Adrenal gland (tissue), 12 donors: ENCODE data around the gene CELF2. TPM values are rescaled to one million over a fixed set of nuclear protein-coding genes. Genes with fewer than 3 reads are reported as not detected.

Experiments used
- DNase-seq, 7 donors: peaks; one replicate each; pipeline ENCODE4 v3.0.0-alpha.2; 2019 to 2020
- H3K27ac ChIP-seq, 5 donors: fragments of 200-600 bp; sonication (generic) in 4 of 5; 1 replicate in 3 of 5; 2 replicates in 2 of 5; pipeline versions ENCODE4 v1.5.1 to v1.8.0; 2016 to 2020; ENCODE audit warnings: mild to moderate bottlenecking in 1 of 5
- H3K27me3 ChIP-seq: fragments of 200-600 bp; 2 replicates; pipeline ENCODE4 v1.8.0; 2021
- H3K36me3 ChIP-seq, 2 donors: fragments of 200-600 bp; replicated peaks in 1 of 2; 1 replicate in 1 of 2; 2 replicates in 1 of 2; pipeline versions ENCODE4 v1.5.1 to v1.8.0; 2018 to 2022
- H3K4me1 ChIP-seq, 2 donors: fragments of 200-600 bp; replicated peaks in 1 of 2; 1 replicate in 1 of 2; 2 replicates in 1 of 2; pipeline versions ENCODE4 v1.5.1 to v1.8.0; 2018 to 2021
- H3K4me3 ChIP-seq, 4 donors: fragments of 200-600 bp; sonication (generic) in 3 of 4; one replicate each; pipeline ENCODE4 v1.5.1; 2016 to 2018
- H3K9me3 ChIP-seq, 3 donors: fragments of 200-600 bp; sonication (generic) in 1 of 3; replicated peaks in 1 of 3; 1 replicate in 2 of 3; 2 replicates in 1 of 3; pipeline versions ENCODE4 v1.5.1 to v1.8.0; 2016 to 2021
- CTCF ChIP-seq, 6 experiments: fragments of 450-650 bp in 4 of 6; fragments of 200-600 bp in 2 of 6; sonication (generic) in 1 of 6; IDR thresholded peaks; 1 replicate in 5 of 6; 2 replicates in 1 of 6; pipeline versions ENCODE4 v1.5.1 to v1.8.0; 2016 to 2021; ENCODE audit warnings: antibody characterized with exemption in 6 of 6, mild to moderate bottlenecking in 2 of 6, moderate library complexity in 1 of 6
- POLR2A ChIP-seq, 2 donors: fragments of 450-650 bp; IDR thresholded peaks; one replicate each; pipeline ENCODE4 v1.6.1; 2017; ENCODE audit warnings: antibody characterized with exemption in 2 of 2, mild to moderate bottlenecking in 2 of 2, moderate library complexity in 1 of 2
- WGBS, 4 donors: extraction: QIAGEN DNeasy Blood & Tissue Kit in 2 of 4; methylation state at CpG; one replicate each; pipeline versions ENCODE4 v1.1.5 to v1.1.7; 2013 to 2017; 5-methylcytosine and 5-hydroxymethylcytosine counted together
- intact Hi-C, 2 donors: fragments of 100-400 bp; cut with DNase I; formaldehyde crosslinking; loops; one replicate each; pipeline versions ENCODE4 v1.14.1 to v1.15.0; 2022 to 2023
- polyA plus RNA-seq, 3 donors: library from polyadenylated mRNA; stranded (reverse); fragments of 200-250 nt in 2 of 3; fragments of 350-450 nt in 1 of 3; fragmentation: Illumina TruSeq in 1 of 3; extraction: RNeasy Lipid Tissue Mini Kit (QIAGEN cat#74804) in 1 of 3; gene quantifications; one replicate each; pipeline ENCODE4 v1.2.3, GENCODE V29; 2013 to 2014
- total RNA-seq, 9 donors: library from RNA; depleted of rRNA in 4 of 9; stranded (reverse); fragments of >200 nt in 4 of 9; fragments of 120-200 nt in 1 of 9; fragmentation: NEBNext Ultra II Directional in 1 of 9; extraction: Animal tissue kit (Norgen Biotek cat#: 25700) in 1 of 9; gene quantifications; one replicate each; pipeline versions ENCODE4 v1.1.0 to v1.2.4, GENCODE V29; 2013 to 2023
- donor health status: healthy with polysubstance abuse.
- donor health status: Bipolar disorder and iron deficiency.
- donor health status: DM: yes; HTN: yes; CAD: no.
- donor health status: DM: no; HTN: no; CAD: no.
- donor health status: DM: no; HTN: no; CAD: no.
- donor health status: DM: yes; HTN: yes; CAD: no.

The CELF2 gene
- total and polyA plus RNA-seq, 12 donors, result 2.7 to 26.0 (median 10.3) TPM

- no peak for DNase-seq
- H3K27me3 ChIP-seq, result no peaks in the 10 kb centered on the region
- no peak overlapping the region for H3K4me3 ChIP-seq
- WGBS, 4 donors, result 89 to 93% (median 90%) methylated on average over 14 of the region's 14 CpGs
- no peaks in the 10 kb centered on the region for H3K9me3 ChIP-seq
- H3K27ac ChIP-seq, result no peak overlapping the region
- no peaks in the 10 kb centered on the region for H3K4me1 ChIP-seq
- intact Hi-C loops, result no loop called here
- TF ChIP-seq POLR2A (IDR thresholded peaks at IDR 0.05), result no peak
- TF ChIP-seq CTCF (IDR thresholded peaks at IDR 0.05), result no peak
- no peaks in the 10 kb centered on the region for H3K36me3 ChIP-seq
These were observed 285.9 kb downstream of the CELF2 start for GRCh38 chr10:11303361-11304170.

- Histone ChIP-seq H3K9me3 (no peaks in the 10 kb centered on the region), H3K4me3 (no peak overlapping the region), H3K36me3 (no peaks in the 10 kb centered on the region), H3K4me1 (no peaks in the 10 kb centered on the region), H3K27me3 (no peaks in the 10 kb centered on the region), H3K27ac (no peak overlapping the region)
- WGBS, 4 donors, result 92 to 97% (median 95%) methylated on average over 10 to 11 of the region's 11 CpGs
- intact Hi-C loops, result no loop called here
- no peak for TF ChIP-seq POLR2A (IDR thresholded peaks at IDR 0.05)
- no peak for TF ChIP-seq CTCF (IDR thresholded peaks at IDR 0.05)
- no peak for DNase-seq
These were observed 287.4 kb downstream of the CELF2 start for GRCh38 chr10:11304906-11305585.

GRCh38 chr10:11305825-11306593 lies 288.3 kb downstream of the CELF2 start:
- H3K27me3 ChIP-seq, result no peaks in the 10 kb centered on the region
- no peaks in the 10 kb centered on the region for H3K36me3 ChIP-seq
- H3K4me3 ChIP-seq, result no peak overlapping the region
- TF ChIP-seq POLR2A (IDR thresholded peaks at IDR 0.05), result no peak
- no peak for TF ChIP-seq CTCF (IDR thresholded peaks at IDR 0.05)
- 79 to 88% (median 87%) methylated on average over 13 of the region's 13 CpGs for WGBS, 4 donors
- no peaks in the 10 kb centered on the region for H3K9me3 ChIP-seq
- intact Hi-C loops, result no loop called here
- DNase-seq, result no peak
- no peak overlapping the region for H3K27ac ChIP-seq
- H3K4me1 ChIP-seq, result no peaks in the 10 kb centered on the region

- H3K4me3 ChIP-seq, result no peak overlapping the region
- H3K9me3 ChIP-seq, result no peaks in the 10 kb centered on the region
- no peak overlapping the region for H3K27ac ChIP-seq
- intact Hi-C loops, result no loop called here
- TF ChIP-seq CTCF (IDR thresholded peaks at IDR 0.05) (no peak), POLR2A (IDR thresholded peaks at IDR 0.05) (no peak)
- H3K36me3 ChIP-seq, result no peaks in the 10 kb centered on the region
- no peaks in the 10 kb centered on the region for H3K27me3 ChIP-seq
- 84 to 98% (median 97%) methylated on average over 6 of the region's 6 CpGs for WGBS, 4 donors
- no peak for DNase-seq
- H3K4me1 ChIP-seq, result no peaks in the 10 kb centered on the region
These were observed 289.3 kb downstream of the CELF2 start for GRCh38 chr10:11307004-11307403.
